Adrenal gland (tissue), 19 donors: ENCODE results near the gene DNAAF6. TPM values are rescaled to one million over a fixed set of nuclear protein-coding genes. Genes with fewer than 3 reads are reported as not detected.
A peak's percentile ranks its signal among the peaks of the same experiment; 100 is the strongest.
"Not testable (repeated sequence)": the region's sequence is repeated elsewhere in the genome, so short reads cannot be mapped to it uniquely, and the experiment has no call there.

Experiments
- DNase-seq, 7 donors: peaks; one replicate each; pipeline ENCODE4 v3.0.0-alpha.2; 2019 to 2020
- H3K27ac ChIP-seq, 5 donors: fragments of 200-600 bp; sonication (generic) in 4 of 5; 1 replicate in 3 of 5; 2 replicates in 2 of 5; pipeline versions ENCODE4 v1.5.1 to v1.8.0; 2016 to 2020; ENCODE audit warnings: mild to moderate bottlenecking in 1 of 5
- H3K27me3 ChIP-seq: fragments of 200-600 bp; 2 replicates; pipeline ENCODE4 v1.8.0; 2021
- H3K36me3 ChIP-seq, 2 donors: fragments of 200-600 bp; replicated peaks in 1 of 2; 1 replicate in 1 of 2; 2 replicates in 1 of 2; pipeline versions ENCODE4 v1.5.1 to v1.8.0; 2018 to 2022
- H3K4me1 ChIP-seq, 2 donors: fragments of 200-600 bp; replicated peaks in 1 of 2; 1 replicate in 1 of 2; 2 replicates in 1 of 2; pipeline versions ENCODE4 v1.5.1 to v1.8.0; 2018 to 2021
- H3K4me3 ChIP-seq, 4 donors: fragments of 200-600 bp; sonication (generic) in 3 of 4; one replicate each; pipeline ENCODE4 v1.5.1; 2016 to 2018
- H3K9me3 ChIP-seq, 3 donors: fragments of 200-600 bp; sonication (generic) in 1 of 3; replicated peaks in 1 of 3; 1 replicate in 2 of 3; 2 replicates in 1 of 3; pipeline versions ENCODE4 v1.5.1 to v1.8.0; 2016 to 2021
- POLR2A ChIP-seq, 2 donors: fragments of 450-650 bp; IDR thresholded peaks; one replicate each; pipeline ENCODE4 v1.6.1; 2017; ENCODE audit warnings: antibody characterized with exemption in 2 of 2, mild to moderate bottlenecking in 2 of 2, moderate library complexity in 1 of 2
- WGBS, 4 donors: extraction: QIAGEN DNeasy Blood & Tissue Kit in 2 of 4; methylation state at CpG; one replicate each; pipeline versions ENCODE4 v1.1.5 to v1.1.7; 2013 to 2017; 5-methylcytosine and 5-hydroxymethylcytosine counted together
- intact Hi-C, 2 donors: fragments of 100-400 bp; cut with DNase I; formaldehyde crosslinking; loops; one replicate each; pipeline versions ENCODE4 v1.14.1 to v1.15.0; 2022 to 2023
- long read RNA-seq, 10 donors: library from polyadenylated mRNA in 3 of 10; unstranded in 2 of 10; stranded (forward) in 1 of 10; transcript quantifications; one replicate each; pipeline ENCODE4 v2.0.0 and lab custom pipeline, GENCODE V29; 2021 to 2026
- polyA plus RNA-seq, 3 donors: library from polyadenylated mRNA; stranded (reverse); fragments of 200-250 nt in 2 of 3; fragments of 350-450 nt in 1 of 3; fragmentation: Illumina TruSeq in 1 of 3; extraction: RNeasy Lipid Tissue Mini Kit (QIAGEN cat#74804) in 1 of 3; gene quantifications; one replicate each; pipeline ENCODE4 v1.2.3, GENCODE V29; 2013 to 2014
- total RNA-seq, 9 donors: library from RNA; depleted of rRNA in 4 of 9; stranded (reverse); fragments of >200 nt in 4 of 9; fragments of 120-200 nt in 1 of 9; fragmentation: NEBNext Ultra II Directional in 1 of 9; extraction: Animal tissue kit (Norgen Biotek cat#: 25700) in 1 of 9; gene quantifications; one replicate each; pipeline versions ENCODE4 v1.1.0 to v1.2.4, GENCODE V29; 2013 to 2023
- TF ChIP-seq, protein P1 (sequence below), 6 experiments: fragments of 450-650 bp in 4 of 6; fragments of 200-600 bp in 2 of 6; sonication (generic) in 1 of 6; IDR thresholded peaks; 1 replicate in 5 of 6; 2 replicates in 1 of 6; pipeline versions ENCODE4 v1.5.1 to v1.8.0; 2016 to 2021; ENCODE audit warnings: antibody characterized with exemption in 6 of 6, mild to moderate bottlenecking in 2 of 6, moderate library complexity in 1 of 6
- donor health status: healthy with polysubstance abuse.
- donor health status: Bipolar disorder and iron deficiency.
- donor health status: DM: yes; HTN: yes; CAD: no.
- donor health status: DM: no; HTN: no; CAD: no.
- donor health status: DM: no; HTN: no; CAD: no.
- donor health status: DM: yes; HTN: yes; CAD: no.

DNAAF6 gene
- total RNA-seq (not detected), polyA plus RNA-seq (not detected)
- long read RNA-seq, donor 1, result 0 reads
- long read RNA-seq, donor 2, result 0 reads
- long read RNA-seq, donor 3, result 0 reads
- long read RNA-seq, donor 4, result 0 reads
- long read RNA-seq, donor 5, result 0 reads
- long read RNA-seq, donor 6, result 0 reads
- long read RNA-seq, donor 7, result 0 reads
- long read RNA-seq, donor 8, result 0 reads
- long read RNA-seq, donor 9, result 0 reads
- long read RNA-seq, donor 10, result 0 reads

GRCh38 chrX:107205770-107206696 is at the start of gene DNAAF6, which contains the start of gene NUP62CL:
Gene DNAAF6 (plus strand): TSS chrX:107206611. CDS start chrX:107212876, 6,265 bp downstream.
Gene NUP62CL (minus strand): TSS chrX:107206433. CDS start chrX:107175146, 31,287 bp downstream.
- H3K27me3 ChIP-seq, result no peaks in the 10 kb centered on the region
- intact Hi-C loops, result no loop called here
- peak within 1 kb of the TSS in 1 of 5 donors; percentile 27 for H3K27ac ChIP-seq
- WGBS, 4 donors, result 0 to 38% (median 16%) methylated on average over 4 to 66 of the region's 66 CpGs
- no peaks in the 10 kb centered on the region for H3K4me1 ChIP-seq
- peak within 1 kb of the TSS; percentile 18 to 69 (median 51) for H3K4me3 ChIP-seq
- TF ChIP-seq, protein P1, sequence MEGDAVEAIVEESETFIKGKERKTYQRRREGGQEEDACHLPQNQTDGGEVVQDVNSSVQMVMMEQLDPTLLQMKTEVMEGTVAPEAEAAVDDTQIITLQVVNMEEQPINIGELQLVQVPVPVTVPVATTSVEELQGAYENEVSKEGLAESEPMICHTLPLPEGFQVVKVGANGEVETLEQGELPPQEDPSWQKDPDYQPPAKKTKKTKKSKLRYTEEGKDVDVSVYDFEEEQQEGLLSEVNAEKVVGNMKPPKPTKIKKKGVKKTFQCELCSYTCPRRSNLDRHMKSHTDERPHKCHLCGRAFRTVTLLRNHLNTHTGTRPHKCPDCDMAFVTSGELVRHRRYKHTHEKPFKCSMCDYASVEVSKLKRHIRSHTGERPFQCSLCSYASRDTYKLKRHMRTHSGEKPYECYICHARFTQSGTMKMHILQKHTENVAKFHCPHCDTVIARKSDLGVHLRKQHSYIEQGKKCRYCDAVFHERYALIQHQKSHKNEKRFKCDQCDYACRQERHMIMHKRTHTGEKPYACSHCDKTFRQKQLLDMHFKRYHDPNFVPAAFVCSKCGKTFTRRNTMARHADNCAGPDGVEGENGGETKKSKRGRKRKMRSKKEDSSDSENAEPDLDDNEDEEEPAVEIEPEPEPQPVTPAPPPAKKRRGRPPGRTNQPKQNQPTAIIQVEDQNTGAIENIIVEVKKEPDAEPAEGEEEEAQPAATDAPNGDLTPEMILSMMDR (IDR thresholded peaks at IDR 0.05), result no peak
- TF ChIP-seq POLR2A (IDR thresholded peaks at IDR 0.05), result no peak
- DNase-seq, result peak; percentile 70 to 89 (median 83)
- no peaks in the 10 kb centered on the region for H3K9me3 ChIP-seq
- H3K36me3 ChIP-seq, result no peaks in the 10 kb centered on the region

- H3K4me1 ChIP-seq, H3K9me3 ChIP-seq, H3K4me3 ChIP-seq, H3K27me3 ChIP-seq, H3K36me3 ChIP-seq, DNase-seq, intact Hi-C loops, H3K27ac ChIP-seq: not testable (repeated sequence)
- 78 to 100% (median 96%) methylated on average over 1 to 4 of the region's 4 CpGs for WGBS, 4 donors
These were observed 48.8 kb upstream of the DNAAF6 start for GRCh38 chrX:107157618-107158017.

DNA sequence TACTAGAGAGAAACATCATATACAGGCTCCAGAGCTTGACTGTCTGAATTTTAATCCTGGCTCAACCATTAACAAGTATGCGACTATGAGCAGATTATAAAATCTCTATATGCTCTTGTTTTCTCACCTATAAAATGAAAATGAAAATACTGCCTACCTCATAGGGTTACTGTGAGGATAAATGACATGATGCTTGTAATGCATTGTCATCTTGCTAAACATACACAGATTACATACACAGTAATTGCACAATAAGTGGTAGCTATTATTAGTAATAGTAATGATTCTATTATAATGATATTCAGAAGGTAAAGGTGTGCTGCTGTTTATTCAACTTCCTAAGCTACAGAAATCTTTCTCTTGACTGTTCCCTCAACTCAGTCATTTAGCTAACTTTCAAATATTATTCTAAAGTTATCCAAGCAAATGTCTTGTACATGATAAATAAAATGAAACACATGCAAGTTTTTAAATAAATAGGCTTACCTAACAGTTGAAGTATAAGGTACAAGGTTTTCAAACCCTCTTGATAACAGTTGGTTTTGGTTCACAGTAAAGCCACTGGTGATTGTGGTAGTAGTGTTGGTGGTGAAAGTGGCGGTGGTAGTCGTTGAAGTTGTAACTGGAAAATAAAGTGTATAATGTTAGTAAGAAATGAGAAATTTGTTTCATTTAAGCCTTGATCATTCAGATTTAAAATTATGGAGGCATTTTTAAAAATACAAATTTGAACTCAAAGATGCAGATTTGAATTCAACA is 39.1 kb upstream of the DNAAF6 start:
- 75 to 97% (median 88%) methylated on average over 3 of the region's 3 CpGs for WGBS, 4 donors
- no peak for DNase-seq
- no peak overlapping the region for H3K27ac ChIP-seq
- no peak overlapping the region for H3K4me3 ChIP-seq
- no peak for TF ChIP-seq POLR2A (IDR thresholded peaks at IDR 0.05)
- TF ChIP-seq, protein P1 (IDR thresholded peaks at IDR 0.05), result no peak
- H3K4me1 ChIP-seq, result no peaks in the 10 kb centered on the region
- no peaks in the 10 kb centered on the region for H3K36me3 ChIP-seq
- intact Hi-C loops, result no loop called here
- H3K27me3 ChIP-seq, result no peaks in the 10 kb centered on the region
- no peaks in the 10 kb centered on the region for H3K9me3 ChIP-seq

GRCh38 chrX:107168257-107168656 is 38.2 kb upstream of the DNAAF6 start:
- no peak overlapping the region for H3K4me3 ChIP-seq
- no peaks in the 10 kb centered on the region for H3K9me3 ChIP-seq

More at GRCh38 chrX:107168257-107168656, 38.2 kb upstream of the DNAAF6 start:
- DNase-seq, result no peak
- H3K36me3 ChIP-seq, result no peaks in the 10 kb centered on the region
- no peaks in the 10 kb centered on the region for H3K27me3 ChIP-seq
- intact Hi-C loops, result no loop called here
- no peak overlapping the region for H3K27ac ChIP-seq
- no peaks in the 10 kb centered on the region for H3K4me1 ChIP-seq
- TF ChIP-seq POLR2A (IDR thresholded peaks at IDR 0.05), result no peak
- TF ChIP-seq, protein P1 (IDR thresholded peaks at IDR 0.05), result no peak
